Activated CD8-positive, alpha-beta memory T cell treated with anti-CD3 and anti-CD28 coated beads for 48 hours (primary cell): ENCODE results near the gene MATN1.

Experiments
- DNase-seq, 3 experiments: peaks; one replicate each; pipeline ENCODE4 v3.0.0-alpha.2; 2020; ENCODE audit warnings: low read depth in 2 of 3, low spot score in 2 of 3

MATN1 gene

GRCh38 chr1:30665216-30666010 lies 58.0 kb downstream of the MATN1 start:
- DNase-seq: no peak

GRCh38 chr1:30664103-30664755 lies 59.2 kb downstream of the MATN1 start:
- no peak for DNase-seq

GRCh38 chr1:30663596-30664091 lies 59.7 kb downstream of the MATN1 start:
- DNase-seq: no peak

- DNase-seq: no peak
These were observed 61.0 kb downstream of the MATN1 start for GRCh38 chr1:30662291-30662840.

GRCh38 chr1:30661311-30661710 lies 62.1 kb downstream of the MATN1 start:
- DNase-seq: no peak
